Loucy (cell line): Measurements from ENCODE around the gene IBA57.

ENCODE experiments used
- CTCF ChIP-seq: fragments of 200-600 bp; sonication (generic); conservative IDR thresholded peaks from 2 replicates; pipeline ENCODE4 v1.5.1; 2014; ENCODE audit warnings: mild to moderate bottlenecking, antibody characterized with exemption, low read length
- EZH2phosphoT487 ChIP-seq: fragments of 200-600 bp; IDR thresholded peaks from 2 replicates; pipeline ENCODE4 v1.6.1; 2018; ENCODE audit warnings: antibody characterized with exemption, mild to moderate bottlenecking, moderate library complexity, borderline replicate concordance

- TF ChIP-seq EZH2phosphoT487 (no peak), CTCF (no peak)
These were observed 20.6 kb upstream of the IBA57 start for GRCh38 chr1:228144993-228145343.
